Middle frontal gyrus (tissue), 1 donor: ENCODE results near the gene CST7.

ENCODE experiments used
- DNase-seq: peaks from one replicate; pipeline ENCODE4 v3.0.0-alpha.2; 2015; ENCODE audit warnings: low spot score; ENCODE audit errors: extremely low spot score

CST7 gene

DNA sequence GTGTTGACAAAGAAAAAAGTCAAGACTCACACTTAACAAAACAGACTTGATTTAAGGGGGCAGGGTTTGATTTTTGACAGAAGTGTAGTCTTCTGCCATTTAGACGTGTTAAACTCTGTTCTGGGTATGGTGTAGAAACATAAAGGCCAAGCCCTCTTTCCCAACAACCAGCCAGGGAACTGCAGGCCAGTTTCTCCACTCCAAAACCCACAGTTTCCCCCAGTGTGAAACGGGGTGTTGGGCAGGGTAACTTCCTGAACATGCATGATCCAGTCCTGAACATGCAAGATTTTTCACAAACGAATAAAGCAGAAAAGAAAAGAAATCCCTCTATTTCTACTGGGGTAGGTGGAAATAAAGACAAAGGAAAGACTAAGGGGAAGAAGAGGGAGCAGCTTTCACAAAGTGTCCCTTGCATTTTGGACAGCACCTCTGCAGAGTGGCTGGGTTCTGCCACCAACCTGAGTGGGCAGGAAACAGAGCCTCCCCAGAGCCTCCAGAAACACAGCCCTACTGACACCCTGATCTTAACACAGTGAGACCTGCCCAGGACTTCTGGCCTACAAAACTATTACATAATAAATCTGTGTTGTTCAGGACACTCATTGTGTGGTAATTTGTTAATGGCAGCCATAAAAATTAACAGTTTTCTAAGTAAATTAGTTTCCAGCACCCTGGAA lies 36.0 kb downstream of the CST7 start:
- no peak for DNase-seq

DNA sequence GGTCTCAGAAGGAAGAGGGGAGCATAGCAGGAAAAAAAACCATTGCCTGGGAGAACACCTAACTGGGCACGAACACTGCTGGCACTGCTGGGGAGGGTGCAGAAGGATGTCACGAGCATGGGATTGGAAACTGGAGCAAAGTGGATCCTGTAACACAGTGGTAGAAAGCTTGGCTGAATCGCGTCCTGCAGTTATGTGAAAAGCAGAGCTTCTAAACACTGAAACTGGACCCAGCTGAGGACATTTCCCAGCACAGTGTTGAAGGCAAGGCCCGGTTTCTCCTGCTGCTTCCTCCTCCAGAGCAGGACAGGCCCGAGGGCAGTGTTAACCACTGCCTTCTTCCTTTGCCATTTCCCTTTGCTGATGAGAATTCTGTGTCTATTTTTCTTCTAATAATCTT lies 36.7 kb downstream of the CST7 start:
- DNase-seq = no peak

DNA sequence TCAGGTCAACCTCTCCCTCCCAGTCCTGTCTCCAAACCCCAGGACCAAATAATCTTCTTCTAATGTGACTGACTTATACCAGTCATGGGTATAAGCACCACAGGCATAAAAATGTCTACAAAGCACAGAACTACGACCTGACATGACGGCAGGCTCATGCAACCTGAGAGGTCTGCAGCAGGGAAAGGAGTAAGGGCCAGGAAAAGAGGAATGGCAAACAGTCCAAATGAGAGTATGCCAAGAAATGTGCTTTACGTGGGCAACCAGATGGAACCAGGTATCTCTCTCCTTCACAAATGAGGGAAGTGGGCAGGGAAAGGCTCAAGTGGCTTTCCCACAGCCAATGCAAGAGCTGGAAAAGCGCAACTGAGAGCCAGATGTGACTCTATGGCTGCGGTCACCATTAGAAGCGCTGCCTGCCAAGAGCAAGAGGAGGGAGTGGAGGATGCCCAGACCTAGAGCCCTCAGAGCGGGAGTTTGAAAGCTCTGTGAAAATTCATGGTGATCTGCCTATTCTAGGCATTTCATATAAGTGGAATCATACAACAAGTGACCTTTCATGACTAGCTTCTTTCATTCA lies 37.5 kb downstream of the CST7 start:
- no peak for DNase-seq

DNA sequence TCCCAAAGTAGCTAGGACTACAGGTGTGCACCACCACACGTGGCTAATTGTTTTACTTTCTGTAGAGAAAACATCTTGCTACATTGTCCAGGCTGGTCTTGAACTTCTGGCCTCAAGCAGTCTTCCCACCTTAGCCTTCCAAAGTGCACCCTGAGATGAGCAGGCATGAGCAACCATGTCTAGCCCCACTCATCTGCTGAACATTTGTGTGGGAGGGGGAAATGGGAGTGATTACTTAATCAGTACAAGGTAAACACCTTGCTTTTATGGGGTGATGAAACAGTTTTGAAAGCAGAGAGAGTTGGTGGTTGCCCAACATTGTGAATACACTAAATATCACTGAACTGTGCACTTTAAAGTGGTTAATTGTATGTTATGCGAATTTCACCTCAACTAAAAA lies 38.2 kb downstream of the CST7 start:
- DNase-seq = no peak

DNA sequence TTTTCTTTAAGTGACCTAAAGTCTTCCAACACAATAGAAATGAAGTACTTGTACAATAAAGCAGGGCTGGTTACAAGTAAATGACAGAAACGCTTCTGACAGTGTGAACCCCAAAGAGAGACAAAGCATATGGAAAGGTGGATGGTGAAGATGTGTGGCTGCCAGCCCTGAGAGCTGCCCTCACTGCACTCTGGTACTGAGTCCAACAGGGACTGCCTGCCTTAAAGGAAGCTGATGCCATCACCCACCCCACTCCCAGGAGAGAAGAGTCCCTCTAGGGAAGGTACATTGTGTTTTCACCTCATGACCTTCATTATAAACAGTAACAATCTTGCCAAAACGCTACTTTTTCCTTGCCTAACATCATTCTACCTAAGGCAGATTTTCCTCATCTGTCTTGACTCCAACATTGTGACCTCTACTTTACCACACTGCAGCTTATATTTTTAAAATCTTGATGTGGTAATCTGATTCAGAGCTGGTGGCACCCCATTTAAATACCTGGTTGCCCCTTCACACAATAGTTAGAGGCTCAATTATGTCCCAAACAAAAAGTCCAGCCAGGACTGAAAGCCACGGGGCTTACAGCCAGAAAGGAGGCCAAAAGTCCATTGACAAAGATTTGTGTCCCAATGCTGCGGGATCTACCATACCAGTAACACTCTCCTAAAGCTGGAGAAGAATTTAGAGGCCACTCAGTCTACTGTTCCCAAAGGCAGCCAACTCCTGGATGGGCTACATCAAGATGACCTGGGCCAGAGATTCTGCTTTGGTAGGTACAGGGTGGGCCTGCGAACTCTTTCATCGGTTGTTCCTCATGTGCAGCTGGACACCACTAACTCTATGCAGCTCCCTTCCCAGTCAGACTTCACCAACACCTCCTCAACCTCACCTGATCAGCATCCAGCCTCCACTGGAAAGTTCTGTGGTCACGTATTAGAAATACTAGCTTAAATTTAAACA lies 39.1 kb downstream of the CST7 start:
- DNase-seq = no peak

DNA sequence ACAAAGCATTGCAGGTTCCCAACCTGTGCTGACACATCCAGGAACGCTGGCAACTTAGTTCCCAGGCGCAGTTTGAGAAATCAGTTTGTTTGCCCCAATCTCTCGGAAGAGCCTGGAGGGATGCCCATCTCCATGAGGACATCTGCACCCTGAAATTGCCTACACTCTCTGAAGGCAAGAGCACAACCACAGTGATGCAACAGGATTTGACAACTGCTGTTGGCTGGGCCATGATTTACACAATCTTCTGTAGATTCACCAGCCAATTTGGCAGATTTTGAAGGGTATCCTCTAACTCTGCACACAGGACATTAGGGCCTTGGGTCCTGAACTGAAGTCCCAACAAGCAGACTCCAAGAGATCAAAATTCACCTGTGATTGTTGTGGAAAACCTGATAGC lies 40.1 kb downstream of the CST7 start:
- no peak for DNase-seq

DNA sequence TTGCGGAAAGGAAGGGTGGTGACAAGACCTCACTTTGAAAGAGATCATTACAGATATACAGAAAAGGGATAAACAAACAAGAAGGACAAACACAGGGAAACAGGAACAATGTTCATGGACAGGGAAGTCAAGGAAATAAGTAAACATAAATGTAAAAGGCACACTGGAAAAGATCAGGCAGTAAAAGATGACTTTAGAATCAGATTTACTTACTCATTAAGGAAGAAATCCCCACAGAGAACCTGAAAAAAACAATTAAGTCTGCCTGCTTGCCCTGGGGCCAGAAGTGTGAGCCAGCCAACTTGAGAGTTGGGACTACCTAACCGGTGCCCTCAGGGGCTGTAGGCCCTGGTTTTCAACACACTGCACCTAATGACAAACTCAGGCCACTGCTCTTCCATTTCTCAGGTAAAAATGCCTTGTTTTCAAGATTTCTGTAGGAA lies 41.8 kb downstream of the CST7 start:
- no peak for DNase-seq

DNA sequence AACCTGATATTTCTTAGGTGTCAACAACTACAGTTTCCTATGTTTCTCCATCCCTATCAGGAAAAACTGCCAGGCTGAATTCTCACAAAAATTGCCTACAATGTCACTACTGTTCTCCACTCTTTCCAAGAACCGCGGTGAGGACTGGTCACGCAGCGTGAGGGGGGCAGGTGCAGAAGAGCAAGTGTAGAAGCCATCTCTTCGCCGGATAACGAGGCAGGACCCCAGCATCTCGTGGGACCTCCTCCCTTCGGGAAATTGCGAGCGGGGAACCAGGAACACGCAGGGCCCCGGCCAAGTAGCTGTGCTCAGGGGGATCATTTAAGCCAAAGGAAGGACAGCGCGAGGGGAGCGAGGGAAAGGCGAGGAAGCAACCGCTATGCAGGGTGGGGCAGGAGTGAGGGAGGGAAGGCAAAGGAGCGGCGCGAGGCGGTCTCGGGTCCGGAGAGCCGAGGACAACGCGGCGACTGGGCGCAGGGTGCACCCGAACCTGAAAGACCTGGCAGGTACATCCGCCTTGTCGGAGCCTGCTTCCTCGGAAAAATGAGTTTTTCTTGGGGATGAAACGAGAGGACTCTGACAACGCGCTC lies 42.9 kb downstream of the CST7 start:
- DNase-seq = no peak

DNA sequence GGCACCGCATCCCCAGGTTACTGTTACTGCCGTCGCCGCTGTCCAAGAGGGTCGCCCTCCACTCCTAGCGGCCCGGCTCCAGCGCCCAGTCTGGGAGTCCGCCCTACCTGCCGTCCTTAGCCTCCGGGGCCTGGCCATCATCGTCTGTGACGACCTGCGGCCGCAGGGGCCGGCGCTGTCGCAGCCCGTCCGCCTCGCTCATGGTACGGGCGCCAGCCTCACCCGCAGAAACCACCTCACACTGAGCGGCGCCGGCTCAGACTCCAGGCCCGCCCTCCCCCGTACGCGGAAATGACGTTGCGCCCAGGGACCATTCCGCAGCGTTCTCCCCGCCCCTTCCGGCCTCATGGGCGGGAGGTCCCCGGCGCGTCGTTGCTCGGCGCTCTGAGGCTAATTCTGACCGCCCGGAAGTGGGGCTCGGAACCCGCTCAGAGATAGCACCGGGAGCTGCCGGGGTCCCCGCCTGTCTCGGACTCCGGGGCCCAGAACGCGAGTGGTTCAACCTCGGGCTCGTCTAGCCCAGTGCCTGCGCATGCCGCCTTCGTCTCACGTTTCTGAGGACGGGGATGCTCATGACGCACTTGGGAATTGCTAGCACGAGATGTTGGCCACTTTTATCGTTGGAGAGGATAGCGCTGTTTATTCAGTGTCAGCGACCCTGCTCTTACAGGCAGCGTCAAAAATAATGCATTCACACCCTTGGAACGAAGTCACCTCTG lies 43.6 kb downstream of the CST7 start, which contains the start of gene APMAP:
APMAP (minus strand) TSS at position 265 of the 719 bp plus-strand sequence; CDS start at position 202, 63 bp downstream.
- DNase-seq = peak; percentile 93

DNA sequence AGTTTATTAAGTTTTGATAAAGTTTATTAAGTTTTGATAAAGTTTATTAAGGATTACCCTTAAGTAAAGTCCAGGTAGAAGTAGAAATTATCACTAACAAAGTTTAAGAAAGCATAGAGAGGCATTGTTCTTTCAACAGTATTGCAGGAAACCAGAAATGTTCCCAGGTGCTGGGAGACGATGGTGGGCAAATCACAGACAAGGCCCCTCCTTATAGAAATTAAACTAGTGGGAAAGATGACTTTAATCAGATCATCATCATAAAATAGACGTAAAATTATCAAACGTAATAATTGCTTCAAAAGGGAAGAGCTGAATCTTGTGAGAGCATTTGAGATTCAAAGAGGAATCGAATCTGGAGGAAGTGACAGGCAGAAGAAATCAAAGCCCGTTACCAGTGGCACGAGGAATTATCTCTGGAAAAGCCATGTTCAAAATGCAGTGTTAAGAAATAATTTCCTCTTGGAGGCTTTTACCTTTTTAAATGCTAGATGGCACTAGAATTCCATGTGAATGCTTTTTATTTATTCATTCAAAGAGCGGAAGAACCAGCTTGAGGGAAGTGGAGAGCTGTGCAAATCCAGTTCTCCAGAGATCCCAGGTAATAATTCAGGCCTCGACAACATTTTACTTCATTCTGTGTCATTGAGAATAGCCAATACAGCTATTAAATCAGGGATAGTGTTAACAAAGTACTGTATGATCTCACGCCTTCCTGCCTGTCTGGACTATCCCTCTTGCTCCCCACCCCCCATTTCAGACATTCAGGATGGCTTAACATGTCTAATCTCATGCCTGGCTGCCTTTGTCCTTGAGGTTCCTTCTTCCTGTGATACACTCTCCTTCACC lies 44.5 kb downstream of the CST7 start:
- peak; percentile 55 for DNase-seq

DNA sequence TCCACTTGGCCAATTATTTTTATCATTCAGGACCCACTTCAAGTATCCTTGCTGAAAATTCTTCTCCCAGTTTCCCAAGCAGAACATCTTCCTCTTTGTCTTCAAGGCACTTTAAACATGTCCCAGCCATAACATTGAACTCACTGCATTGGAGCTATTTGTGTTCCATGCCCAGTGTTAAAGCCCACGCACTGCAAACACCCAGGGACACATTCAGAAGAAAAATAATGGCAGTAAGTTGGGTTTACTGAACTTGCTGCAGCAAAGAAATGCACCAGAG lies 45.1 kb downstream of the CST7 start:
- no peak for DNase-seq

DNA sequence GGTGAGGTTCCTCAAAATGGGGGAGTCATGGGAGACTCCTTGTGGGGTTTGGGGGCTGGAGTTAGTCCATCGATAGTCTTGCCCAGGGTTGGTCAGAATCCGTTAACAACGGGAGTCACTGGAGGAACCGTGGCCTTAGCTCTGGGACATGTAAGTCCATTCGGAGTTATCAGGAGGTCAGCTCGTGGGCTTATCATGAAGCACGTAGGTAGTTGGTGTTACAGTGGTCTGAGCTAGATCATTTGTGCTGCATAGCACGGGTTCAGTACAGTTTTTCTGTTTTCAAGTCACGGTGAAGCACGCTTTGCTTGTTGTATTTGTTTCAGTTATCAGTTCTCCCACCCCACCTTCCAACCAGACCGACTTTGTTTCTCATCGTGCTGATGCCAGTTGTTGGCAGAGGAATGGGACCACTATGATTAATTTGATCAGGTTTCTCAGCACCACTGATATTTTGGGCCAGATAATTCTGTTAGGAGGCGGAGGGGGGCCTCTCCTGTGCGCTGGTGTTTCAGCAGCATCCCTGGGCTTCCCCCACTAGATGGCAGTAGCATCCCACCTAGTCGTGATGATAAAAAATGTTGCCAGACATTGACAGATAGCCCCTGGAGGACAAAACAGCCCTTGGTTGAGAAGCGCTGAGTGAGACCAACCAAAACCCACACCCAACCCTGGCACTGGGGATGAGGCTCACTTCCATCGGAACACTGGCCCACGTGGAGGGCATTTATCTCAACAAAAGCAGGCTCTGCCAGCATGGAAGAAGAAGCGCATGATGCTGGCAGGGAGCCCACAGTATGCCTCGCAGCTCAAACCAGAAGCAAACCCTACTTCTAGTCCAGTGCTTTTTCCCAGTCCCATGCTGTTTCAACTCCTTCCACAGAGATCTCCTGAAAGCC lies 45.6 kb downstream of the CST7 start:
- peak; percentile 87 for DNase-seq

DNA sequence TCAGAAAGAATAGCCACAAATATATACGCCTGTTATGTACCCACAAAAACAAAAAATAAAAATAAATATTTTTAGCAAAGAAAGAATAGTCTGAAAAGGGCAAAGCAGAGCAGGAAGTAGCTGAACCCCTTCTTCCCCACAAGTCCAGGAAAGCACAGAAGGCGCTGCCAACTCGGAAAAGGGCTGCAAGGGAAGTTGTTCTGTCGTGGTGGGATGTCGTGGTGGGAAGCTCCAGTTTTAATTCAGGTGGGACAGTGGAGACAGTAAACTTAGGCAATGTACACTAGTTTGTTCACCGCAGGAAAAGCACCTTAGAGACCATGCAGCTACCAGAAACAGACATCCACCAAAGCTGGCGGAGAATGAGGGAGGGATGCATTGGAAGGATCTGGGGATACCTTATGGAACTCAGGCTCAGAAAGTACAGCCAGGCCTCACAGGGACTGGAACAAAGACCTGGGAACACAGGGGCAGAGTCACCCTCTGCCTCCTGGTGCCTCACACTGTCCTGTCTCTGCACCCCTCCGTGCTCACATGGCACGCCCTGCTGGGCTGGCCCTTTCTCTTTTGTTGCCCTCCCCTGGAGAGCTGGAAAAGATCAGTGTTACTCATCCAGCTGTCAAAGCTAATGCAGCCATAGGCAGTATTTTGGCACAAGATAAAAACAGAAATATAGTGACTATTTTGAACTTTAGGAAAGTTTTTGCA lies 46.8 kb downstream of the CST7 start:
- DNase-seq = no peak

DNA sequence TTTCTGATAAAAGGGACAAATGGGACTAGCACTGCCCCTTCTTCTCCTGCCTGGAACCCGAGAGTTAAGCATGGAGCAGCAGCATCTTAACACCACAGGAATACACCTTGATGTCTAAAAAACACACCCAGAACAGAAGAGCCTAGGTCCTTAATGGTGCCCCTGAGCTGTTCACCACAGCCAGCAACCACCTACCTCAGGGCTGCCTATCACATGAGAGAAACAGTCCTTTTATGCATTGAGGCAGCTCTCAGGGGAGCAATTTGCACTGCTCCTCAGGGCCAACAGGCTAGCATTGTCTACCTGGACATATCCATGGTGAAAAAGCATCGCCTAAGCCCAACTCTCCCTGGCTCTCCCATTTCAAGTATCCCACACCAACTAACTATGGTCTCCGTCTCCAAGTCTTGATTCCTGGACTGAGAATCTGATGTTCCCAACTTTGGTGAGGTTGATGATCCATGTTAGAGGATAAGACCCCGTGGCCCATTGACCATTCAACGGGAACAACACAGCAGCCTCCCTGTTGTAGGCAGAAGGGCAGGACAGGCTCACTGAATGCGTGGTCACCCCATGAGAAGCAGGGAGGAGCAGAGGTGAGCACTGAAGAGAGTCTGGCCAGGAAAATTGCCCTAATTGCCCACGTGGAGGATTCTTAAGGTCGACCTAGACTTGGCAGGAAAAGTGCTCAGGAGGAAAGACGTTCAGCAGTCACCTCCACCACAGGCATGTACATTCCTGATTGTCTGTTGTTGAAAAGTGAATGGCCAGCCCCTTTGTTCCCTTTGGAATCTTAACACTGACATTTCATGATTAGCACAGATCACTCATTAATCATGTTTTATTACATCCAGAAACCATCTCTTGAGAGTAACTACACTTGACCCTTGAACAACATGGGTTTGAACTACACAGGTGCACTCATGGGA lies 47.6 kb downstream of the CST7 start:
- DNase-seq = no peak

DNA sequence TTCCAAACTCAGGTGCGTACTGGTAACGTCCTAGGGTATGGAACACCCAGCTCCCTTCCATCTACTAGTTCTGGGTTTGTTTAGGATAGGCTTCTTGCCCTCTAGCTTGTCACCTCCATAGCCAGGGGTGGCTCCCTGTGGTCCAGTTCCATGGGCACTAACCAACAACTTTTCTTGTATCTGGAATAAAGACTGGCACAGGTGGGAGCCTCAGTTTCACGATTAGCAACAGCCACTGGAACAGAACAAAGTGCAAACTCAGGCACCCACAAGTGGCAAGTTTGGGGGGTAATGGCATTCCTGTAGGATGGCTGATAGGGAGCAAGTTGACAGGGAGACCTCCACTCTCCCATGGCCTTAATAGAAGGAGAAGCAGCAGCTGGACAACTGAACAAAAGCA lies 49.1 kb downstream of the CST7 start:
- no peak for DNase-seq

DNA sequence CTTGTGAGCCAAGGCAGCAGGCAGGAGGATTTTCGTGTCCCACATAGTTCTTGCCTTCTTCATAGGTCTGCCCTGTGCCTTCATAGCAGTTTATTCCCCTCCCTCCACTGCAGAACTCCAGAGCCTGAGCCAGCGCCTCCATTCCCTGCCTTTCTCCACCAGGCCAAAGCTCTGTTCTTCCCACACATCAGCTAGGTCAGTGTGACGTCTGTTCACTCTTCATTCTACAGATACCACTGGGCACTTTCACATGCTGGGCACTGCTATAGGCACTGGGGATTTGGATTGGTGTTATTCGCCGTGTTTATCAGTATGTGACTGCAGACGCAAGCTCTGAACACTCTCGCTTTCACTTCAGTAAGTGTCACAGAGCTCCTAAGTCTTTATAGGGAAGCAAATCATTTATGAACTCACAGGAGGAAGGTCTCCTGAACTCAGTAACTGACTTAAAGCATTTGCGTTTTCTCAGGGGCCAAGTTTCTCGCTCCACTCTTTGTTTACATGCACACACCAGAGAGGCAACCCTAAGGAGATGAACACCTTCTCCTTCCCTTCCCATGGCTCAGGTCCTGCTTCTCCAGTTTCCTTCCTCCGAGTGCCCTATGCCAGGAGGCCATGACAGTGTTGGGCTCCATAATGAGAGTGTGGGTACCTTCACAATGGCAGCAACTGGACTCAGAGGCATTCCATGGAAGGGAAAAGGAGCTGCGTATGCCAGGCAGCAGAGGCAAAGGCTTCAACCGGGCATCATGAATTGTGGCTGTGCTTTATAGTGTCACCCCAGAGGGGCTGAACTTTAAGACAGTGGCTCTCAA lies 49.8 kb downstream of the CST7 start:
- DNase-seq = no peak

DNA sequence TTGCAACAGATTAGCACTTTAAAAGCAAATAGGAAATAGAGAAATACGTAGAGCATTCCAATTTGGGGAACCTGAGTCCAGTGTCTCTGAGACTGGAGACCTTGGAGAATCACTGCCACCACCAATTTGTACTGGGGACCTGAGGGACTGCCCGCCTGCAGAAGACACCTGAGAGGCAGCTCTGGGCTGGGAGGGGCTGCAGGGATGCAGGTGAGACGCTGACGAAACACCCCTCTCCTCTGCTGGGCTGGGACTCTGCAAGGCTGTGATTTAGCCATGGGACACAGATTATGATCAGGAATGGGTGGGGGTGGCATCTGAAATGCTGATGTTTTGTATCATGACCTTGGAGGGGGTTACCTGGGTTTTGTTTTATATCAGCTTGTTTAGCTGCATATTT lies 50.5 kb downstream of the CST7 start:
- no peak for DNase-seq
